Eye (tissue), 1 donor: ENCODE results near the gene NCBP3.
A peak's percentile ranks its signal among the peaks of the same experiment; 100 is the strongest.
"Not testable (repeated sequence)": the region's sequence is repeated elsewhere in the genome, so short reads cannot be mapped to it uniquely, and the experiment has no call there.

Experiments
- DNase-seq: peaks from one replicate; pipeline ENCODE4 v3.0.0-alpha.2; 2015

NCBP3 gene

GRCh38 chr17:3846437-3847164, 555 bp upstream of the NCBP3 start:
- no peak for DNase-seq

GRCh38 chr17:3845291-3845620, 790 bp downstream of the NCBP3 start:
- DNase-seq, result no peak

- DNase-seq, result not testable (repeated sequence)
These were observed 1.5 kb downstream of the NCBP3 start for GRCh38 chr17:3844556-3844955.

GRCh38 chr17:3843935-3844516, 2.0 kb downstream of the NCBP3 start:
- DNase-seq, result no peak

DNA sequence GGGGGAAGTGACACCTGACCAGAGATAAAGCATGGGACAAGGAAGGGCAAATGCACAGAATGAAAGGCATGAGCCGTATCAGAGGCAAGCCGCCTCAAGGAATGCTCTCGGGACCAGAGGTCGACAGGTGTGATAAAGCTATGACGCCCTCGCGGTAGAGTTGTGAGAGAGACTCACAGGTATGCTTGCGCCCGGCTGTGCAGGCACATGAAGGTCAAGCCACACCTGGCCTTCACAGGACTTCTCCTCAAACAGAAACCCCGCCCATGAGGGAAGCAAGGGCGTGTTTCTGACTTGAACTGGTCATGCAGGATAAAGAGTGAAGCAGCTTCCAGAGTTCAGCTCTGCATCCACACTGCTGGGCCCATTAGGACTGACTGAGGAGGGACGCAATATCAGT, 7.8 kb downstream of the NCBP3 start:
- DNase-seq, result no peak

DNA sequence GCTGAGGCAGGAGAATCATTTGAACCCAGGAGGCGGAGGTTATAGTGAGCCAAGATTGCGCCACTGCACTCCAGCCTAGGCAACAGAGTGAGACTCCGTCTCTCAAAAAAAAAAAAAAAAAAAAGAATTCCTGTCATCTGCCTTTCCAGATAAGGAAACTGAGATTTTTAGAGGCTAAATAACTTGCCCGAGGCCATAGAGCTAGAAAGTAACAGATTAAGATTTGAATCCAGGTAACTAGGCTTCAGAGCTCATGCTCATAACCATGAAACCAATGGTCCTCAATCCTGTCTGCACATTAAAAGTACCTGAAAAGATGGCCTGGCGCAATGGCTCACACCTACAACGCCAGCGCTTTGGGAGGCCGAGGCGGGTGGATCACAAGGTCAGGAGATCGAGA, 9.5 kb downstream of the NCBP3 start:
- DNase-seq, result no peak

GRCh38 chr17:3835410-3836229, 10.4 kb downstream of the NCBP3 start:
- no peak for DNase-seq

GRCh38 chr17:3834811-3835210, 11.2 kb downstream of the NCBP3 start:
- no peak for DNase-seq

GRCh38 chr17:3828852-3829232, 17.2 kb downstream of the NCBP3 start:
- DNase-seq, result no peak

DNA sequence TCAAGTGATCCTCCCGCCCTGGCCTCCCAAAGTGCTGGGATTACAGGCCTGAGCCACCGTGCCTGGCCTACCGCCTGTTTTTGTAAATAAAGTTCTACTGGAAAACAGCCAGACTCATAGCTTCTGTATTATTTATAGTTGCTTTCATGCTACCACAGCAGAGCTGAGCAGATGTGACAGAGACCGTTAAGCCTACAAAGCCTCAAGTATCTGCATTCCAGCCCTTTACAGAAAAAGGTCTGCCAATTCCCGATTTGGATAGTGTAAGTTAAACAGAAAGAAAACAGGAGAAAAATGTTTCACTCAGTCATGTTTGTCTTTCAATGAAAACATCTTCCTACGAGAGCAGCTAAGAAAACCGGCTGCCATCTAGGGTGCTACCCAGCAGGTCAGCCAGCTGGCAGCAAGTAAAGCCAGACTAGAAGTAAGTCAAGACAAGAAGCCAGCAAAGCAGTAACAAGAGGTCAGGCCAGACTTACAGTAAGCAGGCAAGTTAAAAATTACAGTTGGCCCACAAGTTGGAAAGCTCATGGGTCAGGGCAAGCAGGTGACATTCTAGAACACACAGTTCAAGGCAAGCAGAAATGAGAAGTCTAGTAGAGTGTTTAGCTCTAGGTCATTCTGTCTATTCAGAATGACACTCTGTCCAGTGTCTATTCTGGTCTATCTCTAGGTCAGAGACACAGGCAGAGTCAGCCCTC, 17.7 kb downstream of the NCBP3 start:
- DNase-seq, result no peak

DNA sequence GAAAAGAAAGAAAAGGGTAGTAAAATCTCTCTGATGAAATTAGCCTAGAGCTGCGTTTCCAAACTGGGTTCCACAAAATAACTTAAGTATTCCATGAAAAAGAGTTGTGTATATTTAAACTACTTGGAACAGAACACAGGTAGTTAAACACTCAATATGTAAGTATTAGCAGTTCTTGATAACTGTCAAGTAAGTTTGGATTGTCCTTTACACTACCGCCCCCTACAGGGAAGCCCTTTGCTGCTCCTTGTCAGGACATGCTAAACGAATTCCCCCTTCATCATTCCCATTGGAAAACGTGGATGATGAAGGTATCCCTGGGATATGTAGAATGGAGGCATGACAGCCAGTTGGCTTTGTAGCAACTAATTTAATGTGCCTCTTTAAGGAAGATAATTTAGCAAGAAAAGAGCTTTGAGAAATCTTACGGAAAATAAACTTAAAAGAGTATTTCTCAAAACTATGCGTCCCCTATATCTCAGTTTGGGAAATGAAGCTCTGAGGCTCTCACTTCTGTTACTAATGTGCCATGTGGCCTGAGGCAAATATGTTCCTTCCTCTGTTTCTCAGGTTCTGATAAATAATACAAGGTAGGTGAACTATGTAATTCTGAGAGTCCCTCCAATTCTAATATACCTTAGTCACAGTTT, 18.8 kb downstream of the NCBP3 start:
- DNase-seq, result peak; percentile 74

DNA sequence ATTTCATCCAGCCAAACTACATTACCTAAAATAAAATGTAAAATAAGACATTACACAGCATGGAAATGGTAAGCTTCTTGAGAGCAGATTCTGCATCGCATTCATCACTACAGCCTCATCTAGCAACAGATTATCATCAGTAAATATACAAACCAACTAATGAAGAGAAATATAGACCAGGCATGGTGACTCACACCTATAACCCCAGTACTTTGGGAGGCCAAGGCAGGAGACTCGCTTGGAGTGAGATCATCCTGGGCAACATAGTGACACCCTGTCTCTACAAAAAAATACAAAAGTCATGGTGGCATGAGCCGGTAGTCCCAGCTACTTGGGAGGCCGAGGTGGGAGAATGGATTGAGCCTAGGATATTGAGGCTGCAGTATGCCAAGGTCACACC, 19.9 kb downstream of the NCBP3 start:
- no peak for DNase-seq

DNA sequence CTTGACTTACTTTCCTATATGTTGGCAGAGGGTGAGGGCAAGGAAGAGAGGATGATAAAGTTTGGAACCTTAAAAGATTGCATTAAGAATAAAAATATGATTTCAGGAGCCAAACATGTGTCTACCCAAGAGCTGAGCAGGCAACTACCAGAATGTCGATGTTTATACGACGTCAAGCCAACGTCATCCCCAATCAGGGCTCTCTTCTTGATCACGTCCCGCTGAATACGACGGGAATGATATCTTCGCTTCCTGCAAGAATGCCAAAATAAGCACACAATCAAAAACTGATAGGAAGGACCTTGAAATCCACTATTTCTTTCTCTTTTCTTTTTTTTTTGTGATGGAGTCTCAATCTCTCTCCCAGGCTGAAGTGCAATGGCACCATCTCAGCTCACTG, 24.9 kb downstream of the NCBP3 start:
- no peak for DNase-seq

DNA sequence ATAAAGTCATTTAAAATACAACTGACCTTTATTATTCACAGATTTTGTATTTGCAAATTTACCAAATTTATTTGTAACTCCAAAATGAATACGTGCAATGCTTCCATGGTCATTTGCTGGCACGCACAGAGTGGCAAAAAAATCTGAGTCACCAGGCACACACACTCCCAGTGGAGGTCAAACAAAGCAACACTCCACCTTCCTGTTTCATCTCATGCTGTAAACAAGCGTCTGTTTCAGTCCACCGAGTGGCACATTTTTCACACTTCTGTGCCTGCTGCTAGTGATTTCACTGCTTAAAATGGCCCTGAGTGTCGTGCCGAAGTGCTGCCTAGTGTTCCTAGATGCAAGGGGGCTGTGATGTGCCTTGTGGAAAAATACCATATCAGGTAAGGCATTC, 27.3 kb downstream of the NCBP3 start:
- no peak for DNase-seq

DNA sequence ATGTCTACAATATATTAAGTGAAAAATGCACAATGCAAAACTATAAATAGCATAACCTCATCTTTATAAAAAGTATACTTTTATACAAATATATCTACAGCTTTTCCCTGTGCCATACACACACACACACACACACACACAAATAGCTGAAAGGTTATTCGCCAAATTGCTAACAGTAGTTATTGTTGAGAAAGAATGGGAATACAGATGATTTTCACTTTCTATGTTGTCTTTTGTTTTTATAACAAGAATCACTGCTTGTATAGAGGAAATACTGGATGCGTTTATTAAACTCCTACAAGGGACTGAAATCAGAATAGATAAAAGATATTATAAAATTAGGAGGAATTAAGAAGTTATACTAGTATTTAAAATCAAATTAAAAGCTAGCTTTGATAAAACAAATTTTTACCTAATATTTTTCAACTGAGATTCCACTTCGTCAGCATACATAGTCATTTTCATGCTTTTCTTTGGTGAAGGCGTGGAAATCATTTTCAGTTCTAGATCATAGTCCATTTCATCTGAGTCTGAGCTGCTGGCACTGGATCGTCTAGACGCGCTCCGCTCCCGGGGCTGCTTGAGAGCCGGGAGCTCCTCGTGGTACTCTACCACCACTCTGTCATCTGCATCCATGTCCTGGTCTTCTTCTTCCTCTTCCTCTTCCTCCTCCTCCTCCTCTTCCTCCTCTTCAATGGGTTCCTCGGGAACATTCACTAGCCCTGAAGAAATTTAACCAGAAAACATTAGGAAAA, 28.0 kb downstream of the NCBP3 start:
- no peak for DNase-seq

DNA sequence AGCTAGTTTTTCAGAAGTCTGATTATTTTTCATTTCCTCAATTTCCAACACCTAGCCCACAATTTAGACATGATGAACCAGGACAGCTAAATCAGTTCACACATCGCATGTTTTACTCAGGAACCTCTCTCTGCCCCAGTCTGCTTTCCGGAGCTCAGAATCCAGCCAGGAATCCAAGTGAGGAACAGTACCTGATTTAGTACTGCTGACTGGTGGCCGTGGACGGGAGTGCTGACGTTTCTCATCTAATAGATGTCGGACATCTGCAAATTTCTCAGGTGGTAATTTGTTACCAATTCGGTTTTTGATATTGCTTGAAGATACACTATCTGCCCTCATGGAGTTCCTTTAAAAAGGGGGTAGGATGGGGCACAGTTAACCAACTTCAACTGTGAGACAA, 30.1 kb downstream of the NCBP3 start:
- no peak for DNase-seq

- no peak for DNase-seq
These were observed 30.9 kb downstream of the NCBP3 start for GRCh38 chr17:3815122-3815521.

DNA sequence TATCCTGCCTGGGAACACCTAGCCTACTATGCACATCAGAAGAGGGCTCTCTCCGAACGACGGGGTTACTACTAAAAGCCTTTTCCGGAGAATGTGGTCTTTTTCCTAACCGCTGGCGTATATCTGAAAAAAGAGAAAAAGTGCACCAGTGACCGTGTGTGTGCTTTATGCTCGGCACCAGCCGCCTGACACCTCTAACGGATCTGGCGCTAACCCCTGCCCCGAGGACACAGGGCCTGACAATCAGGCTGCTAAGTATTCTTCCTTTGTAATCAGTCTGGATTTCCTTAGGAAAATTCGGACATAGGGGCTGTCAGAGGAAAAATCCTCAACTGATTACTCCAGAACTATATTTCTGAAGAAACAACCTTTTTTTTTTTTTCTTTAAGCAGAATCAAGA, 31.7 kb downstream of the NCBP3 start:
- DNase-seq, result no peak

GRCh38 chr17:3813171-3813570, 32.9 kb downstream of the NCBP3 start:
- no peak for DNase-seq

- DNase-seq, result no peak
These were observed 33.3 kb downstream of the NCBP3 start for GRCh38 chr17:3812771-3813170.

- no peak for DNase-seq
These were observed 33.8 kb downstream of the NCBP3 start for GRCh38 chr17:3812284-3812683.

DNA sequence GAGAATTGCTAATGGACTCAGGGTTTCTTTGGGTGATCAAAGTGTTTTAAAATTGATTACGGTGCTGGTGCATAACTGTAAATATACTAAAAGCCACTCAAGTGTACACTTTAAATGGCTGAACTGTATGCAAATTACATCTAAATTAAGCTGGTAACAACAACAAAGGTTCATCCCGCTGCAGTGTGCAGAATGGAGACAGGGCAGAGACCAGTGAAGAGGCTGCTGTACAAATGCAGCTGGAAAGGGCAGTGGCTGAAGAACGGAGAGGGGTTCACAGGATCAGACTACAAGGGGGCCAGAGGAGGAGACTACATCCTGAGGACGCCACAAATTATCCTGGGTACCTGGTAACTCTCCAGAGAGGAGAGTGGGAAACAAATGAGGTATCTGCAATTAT, 36.0 kb downstream of the NCBP3 start:
- no peak for DNase-seq
